ENCODE measurements around the gene CFAP52. TPM values are rescaled to one million over a fixed set of nuclear protein-coding genes. Genes with fewer than 3 reads are reported as not detected.

CFAP52 gene
- total and polyA plus RNA-seq, 2 of the 13 experiments (the other 11 are each of a cell fraction or from before 2014, with no cell fraction given) = not detected

GRCh38 chr17:9587969-9588656 lies 11.7 kb downstream of the CFAP52 start:
- Histone ChIP-seq H3K4me1 (ENCODE audit: insufficient read depth, low read length) (peaks cover 8% of the 10 kb centered on the region; the same call in 1 of the 2 replicates), H3K4me3 (replicated peaks in 1 of 3; ENCODE audit: insufficient read depth in 1 of 3, low read depth in 2 of 3, low read length in 3 of 3) (no peak overlapping the region), H4K20me1 (ENCODE audit: insufficient read depth, low read length) (no peaks in the 10 kb centered on the region), H3K9ac (ENCODE audit: insufficient read depth, low read depth, low read length) (no peak overlapping the region), H3K36me3 (replicated peaks in 1 of 2; ENCODE audit: control insufficient read depth in 1 of 2, insufficient read depth in 2 of 2, low read length in 2 of 2) (no peaks in the 10 kb centered on the region), H3K27me3 (ENCODE audit: control insufficient read depth in 1 of 2, insufficient read depth in 2 of 2, low read length in 2 of 2) (peaks cover 0 to 4% of the 10 kb centered on the region in 2 experiments; a peak in 1 of 5 replicates), H3K79me2 (ENCODE audit: insufficient read depth, low read length) (no peaks in the 10 kb centered on the region), H3K9me3 (ENCODE audit: low read length) (no peaks in the 10 kb centered on the region), H3K4me2 (ENCODE audit: low read depth, low read length) (no peak overlapping the region), H3K27ac (ENCODE audit: extremely low read length, insufficient read depth, low read length) (no peak overlapping the region), H2AFZ (ENCODE audit: low read length) (no peak overlapping the region)
- POLR2A ChIA-PET = no interaction called here
- BruUV-seq (replicated peaks) = no TSS peak
- CTCF ChIA-PET (ENCODE audit: low intra/inter-chr PET ratio, low total read pairs) = no interaction called here
- 33% methylated on average over 6 of the region's 10 CpGs for WGBS (ENCODE audit: low lambda C conversion rate)
- DNase-seq (ENCODE audit: low spot score) (peak; percentile 15), FAIRE-seq (no peak), ATAC-seq (no peak)
- intact Hi-C loops (cut with micrococcal nuclease; ENCODE audit: unreplicated experiment) (no loop called here), in situ Hi-C loops (cut with HindIII; ENCODE audit: extremely low pct_ligation_motif_present, low pct_unique_long_range_greater_than_20kb) (no loop called here)
- TF ChIP-seq ZNF644 (CRISPR knock-in tag; IDR thresholded peaks at IDR 0.05; ENCODE audit: low read depth) = peak; percentile 38; the same call in 1 of the 2 replicates
- peak; percentile 47; the same call in 1 of the 2 replicates for TF ChIP-seq NFE2 (CRISPR knock-in tag; IDR thresholded peaks at IDR 0.05)
- TF ChIP-seq FOXK1 (CRISPR knock-in tag; IDR thresholded peaks at IDR 0.05; ENCODE audit: borderline replicate concordance, low read depth) = 0 out of 2 replicates have a peak, but pooled peaks have one; percentile 21
- TF ChIP-seq FOSL2 (CRISPR knock-in tag; IDR thresholded peaks at IDR 0.05) = peak; percentile 62
- peak; percentile 29 to 67 for TF ChIP-seq MAFK (conservative IDR thresholded peaks at IDR 0.05 in 1 of 2, IDR thresholded peaks at IDR 0.05 in 1 of 2; ENCODE audit: low read length in 2 of 2)
- TF ChIP-seq FOXA1 (IDR thresholded peaks at IDR 0.05) = no peak
- TF ChIP-seq FOXA1 (CRISPR knock-in tag; IDR thresholded peaks at IDR 0.05) = 0 out of 2 replicates have a peak, but pooled peaks have one; percentile 24
- TF ChIP-seq FOXA3 (CRISPR knock-in tag; IDR thresholded peaks at IDR 0.05) = peak; percentile 29; the same call in 1 of the 2 replicates
- TF ChIP-seq CBX5 (CRISPR knock-in tag; IDR thresholded peaks at IDR 0.05; ENCODE audit: borderline replicate concordance) = no peak
- 0 out of 2 replicates have a peak, but pooled peaks have one; percentile 28 for TF ChIP-seq ZNF7 (CRISPR knock-in tag; IDR thresholded peaks at IDR 0.05)
- TF ChIP-seq ZFP36L1 (CRISPR knock-in tag; IDR thresholded peaks at IDR 0.05) = no peak
- no peak for TF ChIP-seq MAFG (CRISPR knock-in tag; IDR thresholded peaks at IDR 0.05)
- no peak for TF ChIP-seq ZNF138 (CRISPR knock-in tag; IDR thresholded peaks at IDR 0.05; ENCODE audit: low read depth)
- TF ChIP-seq, protein P1, sequence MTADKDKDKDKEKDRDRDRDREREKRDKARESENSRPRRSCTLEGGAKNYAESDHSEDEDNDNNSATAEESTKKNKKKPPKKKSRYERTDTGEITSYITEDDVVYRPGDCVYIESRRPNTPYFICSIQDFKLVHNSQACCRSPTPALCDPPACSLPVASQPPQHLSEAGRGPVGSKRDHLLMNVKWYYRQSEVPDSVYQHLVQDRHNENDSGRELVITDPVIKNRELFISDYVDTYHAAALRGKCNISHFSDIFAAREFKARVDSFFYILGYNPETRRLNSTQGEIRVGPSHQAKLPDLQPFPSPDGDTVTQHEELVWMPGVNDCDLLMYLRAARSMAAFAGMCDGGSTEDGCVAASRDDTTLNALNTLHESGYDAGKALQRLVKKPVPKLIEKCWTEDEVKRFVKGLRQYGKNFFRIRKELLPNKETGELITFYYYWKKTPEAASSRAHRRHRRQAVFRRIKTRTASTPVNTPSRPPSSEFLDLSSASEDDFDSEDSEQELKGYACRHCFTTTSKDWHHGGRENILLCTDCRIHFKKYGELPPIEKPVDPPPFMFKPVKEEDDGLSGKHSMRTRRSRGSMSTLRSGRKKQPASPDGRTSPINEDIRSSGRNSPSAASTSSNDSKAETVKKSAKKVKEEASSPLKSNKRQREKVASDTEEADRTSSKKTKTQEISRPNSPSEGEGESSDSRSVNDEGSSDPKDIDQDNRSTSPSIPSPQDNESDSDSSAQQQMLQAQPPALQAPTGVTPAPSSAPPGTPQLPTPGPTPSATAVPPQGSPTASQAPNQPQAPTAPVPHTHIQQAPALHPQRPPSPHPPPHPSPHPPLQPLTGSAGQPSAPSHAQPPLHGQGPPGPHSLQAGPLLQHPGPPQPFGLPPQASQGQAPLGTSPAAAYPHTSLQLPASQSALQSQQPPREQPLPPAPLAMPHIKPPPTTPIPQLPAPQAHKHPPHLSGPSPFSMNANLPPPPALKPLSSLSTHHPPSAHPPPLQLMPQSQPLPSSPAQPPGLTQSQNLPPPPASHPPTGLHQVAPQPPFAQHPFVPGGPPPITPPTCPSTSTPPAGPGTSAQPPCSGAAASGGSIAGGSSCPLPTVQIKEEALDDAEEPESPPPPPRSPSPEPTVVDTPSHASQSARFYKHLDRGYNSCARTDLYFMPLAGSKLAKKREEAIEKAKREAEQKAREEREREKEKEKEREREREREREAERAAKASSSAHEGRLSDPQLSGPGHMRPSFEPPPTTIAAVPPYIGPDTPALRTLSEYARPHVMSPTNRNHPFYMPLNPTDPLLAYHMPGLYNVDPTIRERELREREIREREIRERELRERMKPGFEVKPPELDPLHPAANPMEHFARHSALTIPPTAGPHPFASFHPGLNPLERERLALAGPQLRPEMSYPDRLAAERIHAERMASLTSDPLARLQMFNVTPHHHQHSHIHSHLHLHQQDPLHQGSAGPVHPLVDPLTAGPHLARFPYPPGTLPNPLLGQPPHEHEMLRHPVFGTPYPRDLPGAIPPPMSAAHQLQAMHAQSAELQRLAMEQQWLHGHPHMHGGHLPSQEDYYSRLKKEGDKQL (CRISPR knock-in tag; IDR thresholded peaks at IDR 0.05; ENCODE audit: low read depth) = no peak
- no peak for TF ChIP-seq GMEB1 (CRISPR knock-in tag; IDR thresholded peaks at IDR 0.05; ENCODE audit: borderline replicate concordance)
- TF ChIP-seq GABPB1 (CRISPR knock-in tag; IDR thresholded peaks at IDR 0.05) = peak; percentile 42; the same call in 1 of the 2 replicates
- TF ChIP-seq MAFF (IDR thresholded peaks at IDR 0.05; ENCODE audit: low read depth, low read length) = peak; percentile 55
